ENCODE measurements around the gene MAGEA4.
"Not testable (repeated sequence)": the region's sequence is repeated elsewhere in the genome, so short reads cannot be mapped to it uniquely, and the experiment has no call there.

The MAGEA4 gene

GRCh38 chrX:151912221-151912620, 468 bp upstream of the MAGEA4 start:
- intact Hi-C loops (cut with micrococcal nuclease), result no loop called here
- H3K36me3 Mint-ChIP-seq (ENCODE audit: low read depth), result no peaks in the 10 kb centered on the region
- H3K9me3 Mint-ChIP-seq, result no peaks in the 10 kb centered on the region
- H3K4me1 Mint-ChIP-seq (ENCODE audit: low read depth), result no peaks in the 10 kb centered on the region
- no peak overlapping the region for H3K4me3 Mint-ChIP-seq
- no peak overlapping the region for H3K27ac Mint-ChIP-seq
- no peaks in the 10 kb centered on the region for H3K27me3 Mint-ChIP-seq

GRCh38 chrX:151918736-151919135, 6.0 kb downstream of the MAGEA4 start:
- H3K4me1 Mint-ChIP-seq (ENCODE audit: low read depth); H3K4me3 Mint-ChIP-seq; intact Hi-C loops (cut with micrococcal nuclease); H3K27me3 Mint-ChIP-seq; H3K36me3 Mint-ChIP-seq (ENCODE audit: low read depth); H3K27ac Mint-ChIP-seq: not testable (repeated sequence)
- peaks cover 18% of the 10 kb centered on the region for H3K9me3 Mint-ChIP-seq

- H3K27ac Mint-ChIP-seq, result no peak overlapping the region
- H3K4me3 Mint-ChIP-seq, result no peak overlapping the region
- H3K36me3 Mint-ChIP-seq (ENCODE audit: low read depth), result no peaks in the 10 kb centered on the region
- no peaks in the 10 kb centered on the region for H3K27me3 Mint-ChIP-seq
- intact Hi-C loops (cut with micrococcal nuclease), result no loop called here
- H3K4me1 Mint-ChIP-seq (ENCODE audit: low read depth), result no peaks in the 10 kb centered on the region
- peaks cover 18% of the 10 kb centered on the region for H3K9me3 Mint-ChIP-seq
Observed at GRCh38 chrX:151919610-151920009, 6.9 kb downstream of the MAGEA4 start.

- no peak overlapping the region for H3K27ac Mint-ChIP-seq
- H3K4me1 Mint-ChIP-seq (ENCODE audit: low read depth), result no peaks in the 10 kb centered on the region
- no peaks in the 10 kb centered on the region for H3K27me3 Mint-ChIP-seq
- no peaks in the 10 kb centered on the region for H3K36me3 Mint-ChIP-seq (ENCODE audit: low read depth)
- intact Hi-C loops (cut with micrococcal nuclease), result no loop called here
- H3K9me3 Mint-ChIP-seq, result peaks cover 18% of the 10 kb centered on the region
- no peak overlapping the region for H3K4me3 Mint-ChIP-seq
Observed at GRCh38 chrX:151920101-151920500, 7.4 kb downstream of the MAGEA4 start.

- Mint-ChIP-seq H3K4me3 (no peak overlapping the region), H3K36me3 (ENCODE audit: low read depth) (no peaks in the 10 kb centered on the region), H3K27me3 (no peaks in the 10 kb centered on the region), H3K9me3 (peaks cover 18% of the 10 kb centered on the region), H3K4me1 (ENCODE audit: low read depth) (no peaks in the 10 kb centered on the region), H3K27ac (no peak overlapping the region)
- intact Hi-C loops (cut with micrococcal nuclease), result no loop called here
Observed at GRCh38 chrX:151920530-151920929, 7.8 kb downstream of the MAGEA4 start.

- no peak overlapping the region for H3K27ac Mint-ChIP-seq
- peaks cover 18% of the 10 kb centered on the region for H3K9me3 Mint-ChIP-seq
- no peaks in the 10 kb centered on the region for H3K36me3 Mint-ChIP-seq (ENCODE audit: low read depth)
- no peaks in the 10 kb centered on the region for H3K27me3 Mint-ChIP-seq
- H3K4me3 Mint-ChIP-seq, result no peak overlapping the region
- intact Hi-C loops (cut with micrococcal nuclease), result no loop called here
- no peaks in the 10 kb centered on the region for H3K4me1 Mint-ChIP-seq (ENCODE audit: low read depth)
Observed at GRCh38 chrX:151921292-151921691, 8.6 kb downstream of the MAGEA4 start.

- peaks cover 18% of the 10 kb centered on the region for H3K9me3 Mint-ChIP-seq
- no peak overlapping the region for H3K27ac Mint-ChIP-seq
- H3K36me3 Mint-ChIP-seq (ENCODE audit: low read depth), result no peaks in the 10 kb centered on the region
- intact Hi-C loops (cut with micrococcal nuclease), result no loop called here
- no peaks in the 10 kb centered on the region for H3K4me1 Mint-ChIP-seq (ENCODE audit: low read depth)
- H3K4me3 Mint-ChIP-seq, result no peak overlapping the region
- no peaks in the 10 kb centered on the region for H3K27me3 Mint-ChIP-seq
Observed at GRCh38 chrX:151921866-151922265, 9.2 kb downstream of the MAGEA4 start.

GRCh38 chrX:151922692-151923091, 10.0 kb downstream of the MAGEA4 start:
- Mint-ChIP-seq H3K36me3 (ENCODE audit: low read depth) (no peaks in the 10 kb centered on the region), H3K27me3 (no peaks in the 10 kb centered on the region), H3K27ac (no peak overlapping the region), H3K9me3 (peaks cover 18% of the 10 kb centered on the region), H3K4me1 (ENCODE audit: low read depth) (no peaks in the 10 kb centered on the region), H3K4me3 (no peak overlapping the region)
- intact Hi-C loops (cut with micrococcal nuclease), result no loop called here

- H3K4me1 Mint-ChIP-seq (ENCODE audit: low read depth), result no peaks in the 10 kb centered on the region
- no peaks in the 10 kb centered on the region for H3K36me3 Mint-ChIP-seq (ENCODE audit: low read depth)
- no peak overlapping the region for H3K27ac Mint-ChIP-seq
- peaks cover 18% of the 10 kb centered on the region for H3K9me3 Mint-ChIP-seq
- intact Hi-C loops (cut with micrococcal nuclease), result no loop called here
- no peaks in the 10 kb centered on the region for H3K27me3 Mint-ChIP-seq
- H3K4me3 Mint-ChIP-seq, result no peak overlapping the region
Observed at GRCh38 chrX:151923648-151924047, 11.0 kb downstream of the MAGEA4 start.

- H3K9me3 Mint-ChIP-seq, result no peaks in the 10 kb centered on the region
- H3K4me1 Mint-ChIP-seq (ENCODE audit: low read depth), result no peaks in the 10 kb centered on the region
- H3K4me3 Mint-ChIP-seq, result no peak overlapping the region
- intact Hi-C loops (cut with micrococcal nuclease), result no loop called here
- H3K27me3 Mint-ChIP-seq, result no peaks in the 10 kb centered on the region
- H3K27ac Mint-ChIP-seq, result no peak overlapping the region
- no peaks in the 10 kb centered on the region for H3K36me3 Mint-ChIP-seq (ENCODE audit: low read depth)
Observed at GRCh38 chrX:151929126-151929525, 16.4 kb downstream of the MAGEA4 start.

- Mint-ChIP-seq H3K36me3 (ENCODE audit: low read depth) (no peaks in the 10 kb centered on the region), H3K4me3 (no peak overlapping the region), H3K4me1 (ENCODE audit: low read depth) (no peaks in the 10 kb centered on the region), H3K9me3 (no peaks in the 10 kb centered on the region), H3K27ac (no peak overlapping the region), H3K27me3 (no peaks in the 10 kb centered on the region)
- intact Hi-C loops (cut with micrococcal nuclease), result no loop called here
Observed at GRCh38 chrX:151935358-151935757, 22.7 kb downstream of the MAGEA4 start.

- Mint-ChIP-seq H3K27ac (no peak overlapping the region), H3K4me1 (ENCODE audit: low read depth) (no peaks in the 10 kb centered on the region), H3K27me3 (no peaks in the 10 kb centered on the region), H3K36me3 (ENCODE audit: low read depth) (no peaks in the 10 kb centered on the region), H3K4me3 (no peak overlapping the region), H3K9me3 (no peaks in the 10 kb centered on the region)
- intact Hi-C loops (cut with micrococcal nuclease), result no loop called here
Observed at GRCh38 chrX:151938172-151938571, 25.5 kb downstream of the MAGEA4 start.

- no peaks in the 10 kb centered on the region for H3K27me3 Mint-ChIP-seq
- H3K4me3 Mint-ChIP-seq, result no peak overlapping the region
- H3K4me1 Mint-ChIP-seq (ENCODE audit: low read depth), result no peaks in the 10 kb centered on the region
- no peak overlapping the region for H3K27ac Mint-ChIP-seq
- H3K9me3 Mint-ChIP-seq, result peaks cover 16% of the 10 kb centered on the region
- H3K36me3 Mint-ChIP-seq (ENCODE audit: low read depth), result no peaks in the 10 kb centered on the region
- intact Hi-C loops (cut with micrococcal nuclease), result no loop called here
Observed at GRCh38 chrX:151954730-151955129, 42.0 kb downstream of the MAGEA4 start.

GRCh38 chrX:151958101-151958500, 45.4 kb downstream of the MAGEA4 start:
- Mint-ChIP-seq H3K4me3 (no peak overlapping the region), H3K27ac (no peak overlapping the region), H3K9me3 (peaks cover 27% of the 10 kb centered on the region), H3K27me3 (no peaks in the 10 kb centered on the region), H3K4me1 (ENCODE audit: low read depth) (no peaks in the 10 kb centered on the region), H3K36me3 (ENCODE audit: low read depth) (no peaks in the 10 kb centered on the region)
- intact Hi-C loops (cut with micrococcal nuclease), result no loop called here

GRCh38 chrX:151962034-151962433, 49.3 kb downstream of the MAGEA4 start:
- Mint-ChIP-seq H3K36me3 (ENCODE audit: low read depth) (no peaks in the 10 kb centered on the region), H3K4me1 (ENCODE audit: low read depth) (no peaks in the 10 kb centered on the region), H3K9me3 (peaks cover 11% of the 10 kb centered on the region), H3K4me3 (no peak overlapping the region), H3K27me3 (no peaks in the 10 kb centered on the region), H3K27ac (no peak overlapping the region)
- intact Hi-C loops (cut with micrococcal nuclease), result no loop called here
